OCI-LY7 (cell line): Measurements from ENCODE around the gene CNGA2.

Experiments used
- CTCF ChIP-seq: fragments of 200-600 bp; sonication (generic); conservative IDR thresholded peaks from 2 replicates; pipeline ENCODE4 v1.5.1; 2014; ENCODE audit warnings: mild to moderate bottlenecking, antibody characterized with exemption, low read length, moderate library complexity, mixed read lengths
- EZH2phosphoT487 ChIP-seq: fragments of 200-600 bp; sonication (generic); IDR thresholded peaks from 2 replicates; pipeline ENCODE4 v1.6.1; 2018; ENCODE audit warnings: low read depth, borderline replicate concordance, mild to moderate bottlenecking, mixed run types, antibody characterized with exemption, low read length, moderate library complexity, mixed read lengths

GRCh38 chrX:151763711-151764110, 29.2 kb downstream of the CNGA2 start:
- no peak for TF ChIP-seq CTCF
- TF ChIP-seq EZH2phosphoT487 = no peak
